ENCODE results near the gene ZNF205.
"Not testable (repeated sequence)": the region's sequence is repeated elsewhere in the genome, so short reads cannot be mapped to it uniquely, and the experiment has no call there.

- TF ChIP-seq POLR2A (IDR thresholded peaks at IDR 0.05; ENCODE audit: low read length); GATA1 (IDR thresholded peaks at IDR 0.05; ENCODE audit: low read depth, low read length): not testable (repeated sequence)
These were observed 29.0 kb upstream of the ZNF205 start for GRCh38 chr16:3083408-3083807.

All from erythroblast (primary cell).